Measurements from ENCODE around the gene P2RY6.

DNA sequence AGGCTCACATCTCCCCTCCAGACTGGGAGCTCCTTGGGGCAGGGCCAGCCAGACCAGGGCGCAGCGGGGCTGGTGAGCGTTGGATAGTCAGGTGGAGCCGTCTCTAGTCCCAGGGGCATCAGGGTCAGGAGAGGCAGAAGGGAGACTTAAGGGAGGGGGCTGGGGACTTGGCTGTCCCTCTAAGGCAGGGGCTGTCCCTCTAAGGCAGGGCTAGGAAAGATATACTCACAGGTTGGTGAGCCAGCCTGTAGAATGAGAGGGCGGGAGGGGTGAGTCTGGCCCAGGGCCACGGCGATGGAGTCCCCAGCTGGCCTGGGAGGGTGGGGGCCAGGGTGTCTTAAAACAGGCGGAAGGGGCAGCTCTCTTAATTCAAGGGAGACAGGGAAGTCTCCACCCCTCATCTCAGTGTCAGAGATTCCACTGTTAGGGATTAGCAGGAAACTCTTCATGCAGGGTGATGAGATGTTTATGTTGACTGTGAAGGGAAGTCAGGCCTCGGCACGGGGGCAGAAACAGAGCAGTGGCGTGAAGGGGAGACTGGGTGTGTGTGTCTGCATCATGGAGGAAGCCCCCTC is 42.7 kb upstream of the P2RY6 start:
- TF ChIP-seq EZH2 (IDR thresholded peaks at IDR 0.05; ENCODE audit: low read depth, low read length, severe bottlenecking) (no peak), POLR2A (IDR thresholded peaks at IDR 0.05; ENCODE audit: control extremely low read depth in 1 of 2, low read depth in 2 of 2, low read length in 2 of 2) (no peak), BCL11A (IDR thresholded peaks at IDR 0.05; ENCODE audit: low read depth in 2 of 2, low read length in 2 of 2) (no peak), ZNF274 (IDR thresholded peaks at IDR 0.05; ENCODE audit: borderline replicate concordance, extremely low read depth, low read length) (no peak), BACH1 (IDR thresholded peaks at IDR 0.05; ENCODE audit: low read length) (no peak), CHD2 (IDR thresholded peaks at IDR 0.05; ENCODE audit: low read length) (no peak), EGR1 (IDR thresholded peaks at IDR 0.05; ENCODE audit: borderline replicate concordance, low read depth, low read length) (no peak), ASH2L (IDR thresholded peaks at IDR 0.05; ENCODE audit: low read length) (no peak), JUN (IDR thresholded peaks at IDR 0.05; ENCODE audit: low read depth, low read length) (no peak), TCF12 (IDR thresholded peaks at IDR 0.05; ENCODE audit: low read depth, low read length) (no peak), CEBPB (IDR thresholded peaks at IDR 0.05; ENCODE audit: low read depth, low read length) (no peak)
- TF ChIP-seq, protein P1, sequence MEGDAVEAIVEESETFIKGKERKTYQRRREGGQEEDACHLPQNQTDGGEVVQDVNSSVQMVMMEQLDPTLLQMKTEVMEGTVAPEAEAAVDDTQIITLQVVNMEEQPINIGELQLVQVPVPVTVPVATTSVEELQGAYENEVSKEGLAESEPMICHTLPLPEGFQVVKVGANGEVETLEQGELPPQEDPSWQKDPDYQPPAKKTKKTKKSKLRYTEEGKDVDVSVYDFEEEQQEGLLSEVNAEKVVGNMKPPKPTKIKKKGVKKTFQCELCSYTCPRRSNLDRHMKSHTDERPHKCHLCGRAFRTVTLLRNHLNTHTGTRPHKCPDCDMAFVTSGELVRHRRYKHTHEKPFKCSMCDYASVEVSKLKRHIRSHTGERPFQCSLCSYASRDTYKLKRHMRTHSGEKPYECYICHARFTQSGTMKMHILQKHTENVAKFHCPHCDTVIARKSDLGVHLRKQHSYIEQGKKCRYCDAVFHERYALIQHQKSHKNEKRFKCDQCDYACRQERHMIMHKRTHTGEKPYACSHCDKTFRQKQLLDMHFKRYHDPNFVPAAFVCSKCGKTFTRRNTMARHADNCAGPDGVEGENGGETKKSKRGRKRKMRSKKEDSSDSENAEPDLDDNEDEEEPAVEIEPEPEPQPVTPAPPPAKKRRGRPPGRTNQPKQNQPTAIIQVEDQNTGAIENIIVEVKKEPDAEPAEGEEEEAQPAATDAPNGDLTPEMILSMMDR (IDR thresholded peaks at IDR 0.05; ENCODE audit: control extremely low read depth in 1 of 3, insufficient read depth in 1 of 3, low read depth in 1 of 3, low read length in 3 of 3), result no peak
- TF ChIP-seq, protein P2, sequence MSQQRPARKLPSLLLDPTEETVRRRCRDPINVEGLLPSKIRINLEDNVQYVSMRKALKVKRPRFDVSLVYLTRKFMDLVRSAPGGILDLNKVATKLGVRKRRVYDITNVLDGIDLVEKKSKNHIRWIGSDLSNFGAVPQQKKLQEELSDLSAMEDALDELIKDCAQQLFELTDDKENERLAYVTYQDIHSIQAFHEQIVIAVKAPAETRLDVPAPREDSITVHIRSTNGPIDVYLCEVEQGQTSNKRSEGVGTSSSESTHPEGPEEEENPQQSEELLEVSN (IDR thresholded peaks at IDR 0.05), result no peak
- TF ChIP-seq, protein P3, sequence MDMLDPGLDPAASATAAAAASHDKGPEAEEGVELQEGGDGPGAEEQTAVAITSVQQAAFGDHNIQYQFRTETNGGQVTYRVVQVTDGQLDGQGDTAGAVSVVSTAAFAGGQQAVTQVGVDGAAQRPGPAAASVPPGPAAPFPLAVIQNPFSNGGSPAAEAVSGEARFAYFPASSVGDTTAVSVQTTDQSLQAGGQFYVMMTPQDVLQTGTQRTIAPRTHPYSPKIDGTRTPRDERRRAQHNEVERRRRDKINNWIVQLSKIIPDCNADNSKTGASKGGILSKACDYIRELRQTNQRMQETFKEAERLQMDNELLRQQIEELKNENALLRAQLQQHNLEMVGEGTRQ (IDR thresholded peaks at IDR 0.05; ENCODE audit: low read length), result no peak

All from H1 (cell line).